Smooth muscle cell (in vitro differentiated cells): ENCODE results near the gene ACTL9. TPM values are rescaled to one million over a fixed set of nuclear protein-coding genes. Genes with fewer than 3 reads are reported as not detected.
"Not testable (repeated sequence)": the region's sequence is repeated elsewhere in the genome, so short reads cannot be mapped to it uniquely, and the experiment has no call there.

ENCODE experiments used
- DNase-seq: peaks from one replicate; lab custom pipeline; 2025; ENCODE audit not compliant: unreplicated experiment; lab: John Stamatoyannopoulos, UW
- H2AFZ ChIP-seq: fragments of 200-600 bp; sonication (generic); 2 replicates; pipeline ENCODE4 v1.6.0; 2016; ENCODE audit warnings: antibody characterized with exemption, low read depth, mild to moderate bottlenecking
- H3F3A ChIP-seq: fragments of 200-600 bp; sonication (generic); 2 replicates; pipeline ENCODE4 v1.6.0; 2017; ENCODE audit warnings: antibody characterized with exemption, low read depth
- H3K27ac ChIP-seq: fragments of 200-600 bp; sonication (generic); 2 replicates; pipeline ENCODE4 v1.5.1; 2016; ENCODE audit warnings: low read depth, mild to moderate bottlenecking
- H3K27me3 ChIP-seq: fragments of 200-600 bp; sonication (generic); 2 replicates; pipeline ENCODE4 v1.6.1; 2016; ENCODE audit warnings: low read depth, mild to moderate bottlenecking
- H3K36me3 ChIP-seq: fragments of 200-600 bp; sonication (generic); 2 replicates; pipeline ENCODE4 v1.5.1; 2016; ENCODE audit warnings: low read depth
- H3K4me1 ChIP-seq: fragments of 200-600 bp; sonication (generic); 2 replicates; pipeline ENCODE4 v1.5.1; 2016; ENCODE audit warnings: low read depth
- H3K4me2 ChIP-seq: fragments of 200-600 bp; sonication (generic); 2 replicates; pipeline ENCODE4 v1.6.0; 2016; ENCODE audit warnings: mild to moderate bottlenecking
- H3K4me3 ChIP-seq: fragments of 200-600 bp; sonication (generic); 2 replicates; pipeline ENCODE4 v1.5.1; 2016; ENCODE audit warnings: mild to moderate bottlenecking
- H3K79me2 ChIP-seq: fragments of 200-600 bp; sonication (generic); 2 replicates; pipeline ENCODE4 v1.6.0; 2016; ENCODE audit warnings: low read depth, mild to moderate bottlenecking
- H3K9ac ChIP-seq: fragments of 200-600 bp; sonication (generic); 2 replicates; pipeline ENCODE4 v1.6.0; 2016; ENCODE audit warnings: low read depth
- H3K9me3 ChIP-seq: fragments of 200-600 bp; sonication (generic); replicated peaks from 2 replicates; pipeline ENCODE4 v1.5.1; 2016; ENCODE audit warnings: low read depth
- H4K20me1 ChIP-seq: fragments of 200-600 bp; sonication (generic); 2 replicates; pipeline ENCODE4 v1.6.0; 2016; ENCODE audit warnings: low read depth
- CTCF ChIP-seq: fragments of 200-600 bp; sonication (generic); IDR thresholded peaks from 2 replicates; pipeline ENCODE4 v1.5.1; 2017; ENCODE audit warnings: borderline replicate concordance, mild to moderate bottlenecking, antibody characterized with exemption; ENCODE audit not compliant: insufficient read depth, poor library complexity, severe bottlenecking
- WGBS: methylation state at CpG from one replicate; pipeline ENCODE4 v1.1.7; 2016; ENCODE audit warnings: low lambda C conversion rate; 5-methylcytosine and 5-hydroxymethylcytosine counted together
- polyA plus RNA-seq: library from polyadenylated mRNA; unstranded; fragments of >200 nt; fragmentation: Nextera tagmentation; extraction: Ambion mirVana; gene quantifications from 2 replicates; pipeline ENCODE4 v1.2.1, GENCODE V29; 2016
- total RNA-seq: library from RNA; depleted of rRNA; stranded (reverse); fragments of >200 nt; gene quantifications from 2 replicates; pipeline ENCODE4 v1.2.3, GENCODE V29; 2014

The ACTL9 gene
- total and polyA plus RNA-seq, 2 experiments from 2014 or later, result not detected

- TF ChIP-seq CTCF, result no peak
- Histone ChIP-seq H3K4me2 (no peak overlapping the region), H2AFZ (no peak overlapping the region), H3K9me3 (peaks cover 3% of the 10 kb centered on the region), H3K4me1 (no peaks in the 10 kb centered on the region), H3K36me3 (no peaks in the 10 kb centered on the region), H3K79me2 (no peaks in the 10 kb centered on the region), H3K4me3 (no peak overlapping the region), H4K20me1 (no peaks in the 10 kb centered on the region), H3F3A (no peaks in the 10 kb centered on the region), H3K9ac (no peak overlapping the region), H3K27ac (no peak overlapping the region), H3K27me3 (no peaks in the 10 kb centered on the region)
- 69% methylated on average over 3 of the region's 3 CpGs for WGBS
- no peak for DNase-seq
These were observed 25.7 kb upstream of the ACTL9 start for GRCh38 chr19:8724276-8724675.

- TF ChIP-seq CTCF, result no peak
- no peak overlapping the region for H2AFZ ChIP-seq
- 26% methylated on average over 2 of the region's 2 CpGs for WGBS
- H3K27ac ChIP-seq, result no peak overlapping the region
- H3K27me3 ChIP-seq, result no peaks in the 10 kb centered on the region
- H3K4me1 ChIP-seq, result no peaks in the 10 kb centered on the region
- no peaks in the 10 kb centered on the region for H3K79me2 ChIP-seq
- H3K9me3 ChIP-seq, result no peaks in the 10 kb centered on the region
- no peaks in the 10 kb centered on the region for H3F3A ChIP-seq
- no peak overlapping the region for H3K4me3 ChIP-seq
- H3K4me2 ChIP-seq, result no peak overlapping the region
- H4K20me1 ChIP-seq, result no peaks in the 10 kb centered on the region
- no peaks in the 10 kb centered on the region for H3K36me3 ChIP-seq
- no peak for DNase-seq
- no peak overlapping the region for H3K9ac ChIP-seq
These were observed 23.4 kb upstream of the ACTL9 start for GRCh38 chr19:8722032-8722431.

- 47% methylated on average over 1 of the region's 1 CpG for WGBS
- Histone ChIP-seq H2AFZ (no peak within 1 kb of the TSS), H3K9ac (no peak within 1 kb of the TSS), H3K36me3 (no peaks in the 10 kb centered on the region), H3K4me1 (no peaks in the 10 kb centered on the region), H3K27me3 (no peaks in the 10 kb centered on the region), H3K4me3 (no peak within 1 kb of the TSS), H3K4me2 (no peak within 1 kb of the TSS), H4K20me1 (no peaks in the 10 kb centered on the region), H3K9me3 (no peaks in the 10 kb centered on the region), H3K79me2 (no peaks in the 10 kb centered on the region), H3K27ac (no peak within 1 kb of the TSS), H3F3A (no peaks in the 10 kb centered on the region)
- TF ChIP-seq CTCF, result no peak
- no peak for DNase-seq
These were observed 22.7 kb upstream of the ACTL9 start, which contains the start of gene OR2Z1 for GRCh38 chr19:8721334-8721733. TSS of gene OR2Z1 (plus strand) at chr19:8721634. CDS start at chr19:8731029, 9,395 bp downstream.

GRCh38 chr19:8710337-8710736 is 11.7 kb upstream of the ACTL9 start:
- DNase-seq, H3K4me2 ChIP-seq, H3K4me3 ChIP-seq, H3K9me3 ChIP-seq, H4K20me1 ChIP-seq, H3K9ac ChIP-seq, H3K4me1 ChIP-seq, H3K79me2 ChIP-seq, H3K27me3 ChIP-seq, H3K36me3 ChIP-seq, H3F3A ChIP-seq, H3K27ac ChIP-seq, H2AFZ ChIP-seq: not testable (repeated sequence)
- 89% methylated on average over 7 of the region's 7 CpGs for WGBS
